ENCODE data around the gene GDF9. TPM values are rescaled to one million over a fixed set of nuclear protein-coding genes. Genes with fewer than 3 reads are reported as not detected.
A peak's percentile ranks its signal among the peaks of the same experiment; 100 is the strongest.

GDF9 gene
- total RNA-seq, 1 donor from 2014 or later = 0.69 TPM

- Mint-ChIP-seq H3K4me1 (ENCODE audit: low read depth, unreplicated experiment) (peaks cover 4% of the 10 kb centered on the region), H3K36me3 (ENCODE audit: unreplicated experiment) (peaks cover 10% of the 10 kb centered on the region), H3K27ac (ENCODE audit: unreplicated experiment) (no peak overlapping the region), H3K4me3 (ENCODE audit: unreplicated experiment) (no peak overlapping the region), H3K27me3 (ENCODE audit: unreplicated experiment) (peaks cover 11% of the 10 kb centered on the region), H3K9me3 (ENCODE audit: unreplicated experiment) (peaks cover 8% of the 10 kb centered on the region)
- TF ChIP-seq CTCF (IDR thresholded peaks at IDR 0.05; ENCODE audit: partially characterized antibody, unreplicated experiment) = no peak
- no peak for DNase-seq
Observed at GRCh38 chr5:132816554-132816953, 49.7 kb downstream of the GDF9 start.

DNA sequence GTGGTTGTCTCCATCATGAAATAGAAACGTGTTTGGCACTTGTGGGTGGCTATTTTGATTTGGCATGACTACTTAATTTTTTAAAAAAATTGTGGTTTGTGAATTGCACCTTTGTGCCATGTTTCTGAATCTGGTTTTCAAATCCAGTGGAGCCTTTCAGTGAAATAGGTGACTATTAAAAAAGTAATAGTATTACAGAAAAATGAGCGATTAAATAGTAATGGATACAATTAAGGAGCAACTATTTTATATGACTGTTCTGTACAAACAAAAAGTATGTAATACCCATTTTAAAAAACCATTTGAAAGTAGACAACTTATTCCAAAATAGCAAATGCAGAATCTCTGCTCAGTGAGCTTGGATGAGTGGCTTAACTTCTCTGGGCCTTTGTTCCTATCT lies 50.2 kb downstream of the GDF9 start:
- Mint-ChIP-seq H3K36me3 (ENCODE audit: unreplicated experiment) (peaks cover 10% of the 10 kb centered on the region), H3K9me3 (ENCODE audit: unreplicated experiment) (peaks cover 8% of the 10 kb centered on the region), H3K4me3 (ENCODE audit: unreplicated experiment) (no peak overlapping the region), H3K27me3 (ENCODE audit: unreplicated experiment) (peaks cover 15% of the 10 kb centered on the region), H3K27ac (ENCODE audit: unreplicated experiment) (no peak overlapping the region), H3K4me1 (ENCODE audit: low read depth, unreplicated experiment) (peaks cover 4% of the 10 kb centered on the region)
- DNase-seq = no peak
- TF ChIP-seq CTCF (IDR thresholded peaks at IDR 0.05; ENCODE audit: partially characterized antibody, unreplicated experiment) = no peak

GRCh38 chr5:132815454-132815853 lies 50.8 kb downstream of the GDF9 start:
- no peak for TF ChIP-seq CTCF (IDR thresholded peaks at IDR 0.05; ENCODE audit: partially characterized antibody, unreplicated experiment)
- Mint-ChIP-seq H3K36me3 (ENCODE audit: unreplicated experiment) (peaks cover 10% of the 10 kb centered on the region), H3K4me3 (ENCODE audit: unreplicated experiment) (peak overlapping the region; percentile 58), H3K27ac (ENCODE audit: unreplicated experiment) (no peak overlapping the region), H3K9me3 (ENCODE audit: unreplicated experiment) (peaks cover 8% of the 10 kb centered on the region), H3K4me1 (ENCODE audit: low read depth, unreplicated experiment) (peaks cover 4% of the 10 kb centered on the region), H3K27me3 (ENCODE audit: unreplicated experiment) (peaks cover 15% of the 10 kb centered on the region)
- DNase-seq = no peak

DNA sequence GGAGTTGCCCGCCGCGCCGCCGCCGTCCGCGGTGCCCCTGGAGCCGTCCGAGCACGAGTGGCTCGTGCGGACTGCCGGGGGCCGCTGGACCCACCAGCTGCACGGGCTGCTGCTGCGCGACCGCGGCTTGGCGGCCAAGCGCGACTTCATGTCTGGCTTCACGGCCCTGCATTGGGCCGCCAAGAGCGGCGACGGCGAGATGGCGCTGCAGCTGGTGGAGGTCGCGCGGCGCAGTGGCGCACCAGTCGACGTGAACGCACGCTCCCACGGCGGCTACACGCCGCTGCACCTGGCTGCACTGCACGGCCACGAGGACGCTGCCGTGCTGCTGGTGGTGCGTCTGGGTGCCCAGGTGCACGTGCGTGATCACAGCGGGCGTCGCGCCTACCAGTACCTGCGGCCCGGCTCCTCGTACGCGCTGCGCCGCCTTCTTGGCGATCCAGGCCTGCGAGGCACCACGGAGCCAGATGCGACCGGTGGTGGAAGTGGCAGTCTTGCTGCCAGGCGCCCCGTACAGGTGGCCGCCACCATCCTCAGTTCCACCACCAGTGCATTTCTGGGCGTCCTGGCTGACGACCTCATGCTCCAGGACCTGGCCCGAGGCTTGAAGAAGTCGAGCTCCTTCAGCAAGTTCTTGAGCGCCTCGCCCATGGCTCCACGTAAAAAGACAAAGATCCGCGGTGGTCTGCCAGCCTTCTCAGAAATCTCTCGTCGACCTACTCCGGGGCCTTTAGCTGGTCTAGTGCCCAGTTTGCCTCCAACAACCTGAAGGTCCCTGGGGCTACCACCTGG lies 51.6 kb downstream of the GDF9 start:
- peak overlapping the region; percentile 58 for H3K4me3 Mint-ChIP-seq (ENCODE audit: unreplicated experiment)
- no peak for DNase-seq
- TF ChIP-seq CTCF (IDR thresholded peaks at IDR 0.05; ENCODE audit: partially characterized antibody, unreplicated experiment) = no peak
- H3K36me3 Mint-ChIP-seq (ENCODE audit: unreplicated experiment) = peaks cover 10% of the 10 kb centered on the region
- H3K4me1 Mint-ChIP-seq (ENCODE audit: low read depth, unreplicated experiment) = peaks cover 4% of the 10 kb centered on the region
- H3K27ac Mint-ChIP-seq (ENCODE audit: unreplicated experiment) = no peak overlapping the region
- peaks cover 8% of the 10 kb centered on the region for H3K9me3 Mint-ChIP-seq (ENCODE audit: unreplicated experiment)
- H3K27me3 Mint-ChIP-seq (ENCODE audit: unreplicated experiment) = peaks cover 17% of the 10 kb centered on the region
